SW 1271 (cell line): ENCODE results near the gene GSK3B.
"Not testable (repeated sequence)": the region's sequence is repeated elsewhere in the genome, so short reads cannot be mapped to it uniquely, and the experiment has no call there.

Source experiments
- DNase-seq, 2 experiments: peaks; one replicate each; lab custom pipeline; 2025; lab: John Stamatoyannopoulos, UW

GSK3B gene

DNA sequence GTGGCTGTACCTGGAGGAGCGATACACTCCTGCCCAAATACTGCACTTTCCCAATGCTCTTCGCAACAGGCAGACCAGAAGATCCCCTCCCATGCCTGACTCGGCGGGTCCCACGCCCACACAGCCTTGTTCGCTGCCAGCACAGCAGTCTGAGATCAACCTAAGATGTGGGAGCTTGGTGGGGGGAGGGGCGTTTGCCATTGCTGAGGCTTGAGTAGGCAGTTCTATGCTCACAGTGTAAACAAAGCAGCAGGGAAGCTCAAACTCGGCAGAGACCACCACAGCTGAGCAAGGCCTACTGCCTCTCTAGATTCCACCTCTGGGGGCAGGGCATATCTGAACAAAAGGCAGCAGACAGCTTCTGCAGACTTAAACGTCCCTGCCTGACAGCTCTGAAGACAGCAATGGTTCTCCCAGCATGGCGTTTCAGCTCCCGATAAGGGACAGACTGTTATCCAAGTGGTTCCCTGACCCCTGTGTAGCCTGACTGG lies 90.2 kb downstream of the GSK3B start:
- not testable (repeated sequence) for DNase-seq

DNA sequence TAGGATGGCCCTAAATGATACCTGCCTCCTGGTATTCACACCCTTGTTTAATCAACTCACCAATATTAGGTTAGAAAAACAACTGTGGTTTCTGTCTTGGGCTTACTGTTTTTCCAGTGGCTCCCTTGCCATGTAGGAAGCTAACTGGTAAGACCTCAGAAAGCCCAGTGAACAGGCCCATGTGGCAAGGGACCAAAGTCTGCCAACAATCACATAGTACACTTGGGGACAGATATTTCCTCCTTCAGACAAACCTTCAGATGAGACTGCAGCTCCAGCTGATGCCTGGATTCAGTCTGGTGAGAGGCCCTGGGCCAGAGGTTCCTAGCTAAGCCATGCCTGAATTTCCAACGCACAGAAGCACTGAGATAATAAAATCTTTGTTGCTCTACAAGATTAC lies 96.1 kb downstream of the GSK3B start:
- no peak for DNase-seq

DNA sequence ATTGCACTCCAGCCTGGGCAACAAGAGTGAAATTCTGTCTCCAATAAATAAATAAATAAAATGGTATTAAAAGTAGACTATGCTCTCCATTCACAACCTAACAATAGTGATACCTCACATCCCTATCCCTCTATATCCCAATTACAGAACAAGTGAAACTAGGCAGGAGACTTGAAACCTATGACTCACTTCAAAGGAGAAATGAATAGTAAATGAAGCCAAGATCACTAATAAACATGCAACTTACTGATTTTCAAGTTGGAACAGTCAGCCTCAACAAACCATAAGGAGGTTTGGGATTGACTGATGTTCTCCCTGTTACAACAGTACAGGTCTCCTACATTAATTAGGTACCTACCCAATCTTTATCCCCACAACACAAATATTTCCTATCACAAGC lies 103.4 kb downstream of the GSK3B start:
- DNase-seq, result no peak

DNA sequence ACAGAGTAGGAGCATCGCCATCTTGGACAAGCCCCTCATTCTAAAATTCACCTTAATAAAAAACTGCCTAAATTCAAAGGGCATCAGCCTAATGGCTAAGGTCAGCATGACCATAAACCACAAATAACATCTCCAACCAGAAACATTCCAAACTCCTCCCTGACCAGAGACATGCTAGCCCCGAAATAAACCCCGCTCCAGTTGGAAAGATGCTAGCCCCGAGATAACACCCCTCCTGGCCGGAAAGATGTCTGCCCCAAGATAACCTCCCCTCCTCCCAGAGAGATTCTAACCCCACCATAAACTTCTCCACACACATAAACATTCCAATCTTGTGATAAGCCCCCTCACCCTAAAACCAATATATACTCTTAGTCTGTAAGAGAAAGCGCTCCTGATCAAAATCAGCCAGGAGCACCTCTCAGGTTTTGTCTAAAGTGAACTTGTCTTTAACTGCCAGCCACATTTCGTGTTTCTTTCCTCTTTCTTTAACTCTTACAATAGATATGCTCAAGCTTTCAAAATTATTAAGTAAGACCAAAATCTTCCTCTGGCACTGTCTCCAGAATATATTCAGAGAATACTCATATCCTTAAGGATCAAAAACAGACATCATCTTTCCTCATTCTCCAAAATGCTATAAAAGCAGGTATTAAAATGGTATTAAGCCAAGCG lies 104.1 kb downstream of the GSK3B start:
- no peak for DNase-seq

DNA sequence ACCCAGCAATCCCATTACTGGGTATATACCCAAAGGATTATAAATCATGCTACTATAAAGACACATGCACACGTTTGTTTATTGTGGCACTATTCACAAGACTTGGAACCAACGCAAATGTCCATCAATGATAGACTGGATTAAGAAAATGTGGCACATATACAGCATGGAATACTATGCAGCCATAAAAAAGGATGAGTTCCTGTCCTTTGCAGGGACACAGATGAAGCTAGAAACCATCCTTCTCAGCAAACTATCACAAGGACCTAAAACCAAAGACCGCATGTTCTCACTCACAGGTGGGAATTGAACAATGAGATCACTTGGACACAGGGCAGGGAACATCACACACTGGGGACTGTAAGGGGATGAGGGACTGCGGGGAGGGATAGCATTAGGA lies 107.4 kb downstream of the GSK3B start:
- DNase-seq, result not testable (repeated sequence)

DNA sequence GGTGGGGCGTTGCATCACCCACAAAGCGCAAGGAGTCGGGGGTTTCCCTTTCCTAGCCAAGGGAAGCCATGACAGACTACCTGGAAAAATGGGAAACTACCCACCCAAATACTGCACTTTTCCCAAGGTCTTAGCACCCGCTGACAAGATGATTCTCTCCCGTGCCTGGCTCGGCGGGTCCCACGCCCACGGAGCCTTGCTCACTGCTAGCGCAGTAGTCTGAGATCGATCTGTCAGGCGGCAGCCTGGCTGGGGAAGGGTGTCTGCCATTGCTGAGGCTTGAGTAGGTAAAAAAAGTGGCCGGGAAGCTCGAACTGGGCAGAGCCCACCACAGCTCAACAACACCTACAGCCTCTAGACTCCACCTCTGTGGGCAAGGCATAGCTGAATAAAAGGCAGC lies 112.9 kb downstream of the GSK3B start:
- no peak for DNase-seq

DNA sequence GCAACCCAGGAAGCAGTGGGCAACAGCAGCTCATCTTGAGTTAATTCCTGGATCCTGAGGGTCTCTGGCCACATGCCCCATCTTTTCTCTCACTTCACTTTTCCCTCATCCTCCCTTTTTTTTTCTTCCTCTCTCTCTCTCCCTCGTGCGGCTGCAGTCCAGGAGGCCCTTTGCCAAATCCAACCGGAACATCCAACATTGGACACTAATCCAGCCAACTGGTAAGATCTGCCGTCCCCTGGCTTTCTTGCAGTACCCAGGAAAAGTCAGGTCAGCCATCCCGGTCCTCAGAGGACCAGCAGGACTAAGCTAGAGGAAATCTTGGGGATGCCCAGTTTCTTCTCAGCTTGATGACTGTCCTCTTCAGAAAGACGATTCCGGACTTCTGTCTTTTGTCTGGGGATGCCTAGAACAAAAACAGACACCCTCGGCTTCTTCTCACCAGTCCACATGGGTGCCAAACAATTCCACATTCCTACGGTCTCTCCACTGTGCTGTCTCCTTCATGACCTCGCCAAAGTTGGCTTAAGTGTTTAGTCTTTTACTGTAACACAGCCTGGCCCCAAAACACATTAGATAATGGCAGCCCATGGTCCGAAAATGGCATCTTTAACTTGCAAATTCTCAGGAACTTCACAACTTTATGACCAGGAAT lies 115.6 kb downstream of the GSK3B start:
- DNase-seq, result no peak

DNA sequence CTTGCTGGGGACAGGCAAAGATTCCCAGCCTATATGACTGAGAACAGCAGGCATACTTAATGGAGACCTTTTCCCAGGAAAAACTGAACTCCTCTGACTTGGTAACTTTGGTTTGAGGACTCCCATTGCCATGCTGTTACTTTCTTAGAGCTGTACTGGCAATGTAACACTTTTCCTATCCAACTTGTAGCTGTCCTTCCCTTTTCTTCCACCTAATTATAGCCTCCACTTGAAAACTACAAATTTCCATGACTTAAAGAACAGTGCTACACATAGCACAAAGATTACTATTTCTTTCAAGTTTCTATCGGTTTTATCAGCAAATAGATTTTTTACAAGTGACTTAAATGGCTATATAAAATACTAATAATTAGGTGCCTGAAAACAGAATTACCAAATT lies 116.9 kb downstream of the GSK3B start:
- DNase-seq, result no peak

DNA sequence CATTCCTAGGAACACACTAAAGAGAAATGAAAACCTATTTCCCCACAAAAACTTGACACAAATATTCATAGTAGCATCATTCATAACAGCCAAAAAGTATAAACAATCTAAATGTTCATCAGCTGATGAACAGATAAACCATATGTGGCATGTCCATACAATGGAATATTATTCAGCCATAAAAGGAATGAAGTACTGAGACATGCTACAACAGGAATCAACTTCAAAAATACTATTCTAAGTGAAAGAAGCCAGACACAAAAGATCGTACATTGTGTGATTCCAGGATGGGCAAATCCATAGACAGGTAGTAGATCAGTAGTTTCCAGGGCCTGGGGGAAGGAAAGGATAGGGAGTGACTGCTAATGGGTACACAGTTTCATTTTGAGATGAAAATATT lies 118.0 kb downstream of the GSK3B start:
- no peak for DNase-seq

DNA sequence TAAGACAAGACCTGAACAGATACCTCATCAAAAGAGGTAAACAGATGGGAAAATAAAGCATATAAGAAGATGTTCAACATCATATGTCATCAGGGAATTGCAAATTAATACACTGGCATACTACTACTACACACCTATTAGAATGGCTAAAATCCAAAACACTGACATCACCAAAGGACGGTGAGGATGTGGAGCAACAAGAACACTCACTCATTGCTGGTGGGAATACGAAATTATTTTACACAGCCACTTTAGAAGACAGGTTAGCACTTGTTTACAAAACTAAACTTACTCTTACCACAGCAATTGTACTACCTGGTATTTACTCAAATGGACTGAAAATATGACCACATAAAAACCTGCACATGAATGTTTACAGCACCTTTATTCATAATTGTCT lies 119.6 kb downstream of the GSK3B start:
- no peak for DNase-seq

DNA sequence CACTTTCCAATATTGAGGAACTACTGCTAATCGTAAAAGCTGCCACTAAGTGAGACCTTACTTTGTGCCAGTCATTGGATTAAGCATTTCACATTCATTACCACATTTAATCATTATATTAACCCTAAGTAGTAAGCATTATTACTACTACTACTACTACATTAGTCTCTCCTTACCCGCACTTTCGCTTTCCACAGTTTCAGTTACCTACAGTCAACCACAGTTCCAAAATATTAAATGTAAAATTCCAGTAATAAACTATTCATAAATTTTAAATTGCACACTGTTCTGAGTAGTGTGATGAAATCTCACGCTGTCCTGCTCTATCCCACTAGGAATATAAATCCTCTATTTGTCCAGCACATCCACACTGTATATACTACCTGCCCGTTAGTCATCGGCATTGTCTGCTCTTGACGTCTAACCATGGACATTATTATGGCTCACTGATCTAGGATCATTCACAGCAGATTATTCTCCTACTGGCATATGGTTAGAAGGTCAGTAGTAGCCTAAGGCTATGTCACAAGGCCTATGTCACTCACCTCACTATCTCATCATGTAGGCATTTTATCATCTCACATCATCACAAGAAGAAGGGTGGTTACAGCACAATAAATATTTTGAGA lies 121.1 kb downstream of the GSK3B start:
- DNase-seq, result no peak

DNA sequence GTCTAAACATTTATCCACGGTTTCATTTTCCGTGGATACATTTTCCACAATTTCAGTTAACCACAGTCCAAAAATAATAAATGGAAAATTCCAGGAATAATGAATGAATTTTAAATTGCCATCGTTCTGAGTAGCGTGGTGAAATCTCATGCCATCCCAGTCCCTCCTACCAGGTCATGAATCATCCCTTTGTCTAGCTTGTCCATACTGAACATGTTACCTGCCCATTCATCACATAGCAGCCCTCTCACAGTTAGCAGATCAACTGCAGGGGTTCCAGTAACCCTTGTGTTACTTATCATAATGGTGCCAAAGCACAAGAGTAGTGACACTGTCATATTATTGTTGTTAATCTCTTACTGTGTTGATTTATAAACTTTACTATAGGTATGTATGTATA lies 124.5 kb downstream of the GSK3B start:
- no peak for DNase-seq

DNA sequence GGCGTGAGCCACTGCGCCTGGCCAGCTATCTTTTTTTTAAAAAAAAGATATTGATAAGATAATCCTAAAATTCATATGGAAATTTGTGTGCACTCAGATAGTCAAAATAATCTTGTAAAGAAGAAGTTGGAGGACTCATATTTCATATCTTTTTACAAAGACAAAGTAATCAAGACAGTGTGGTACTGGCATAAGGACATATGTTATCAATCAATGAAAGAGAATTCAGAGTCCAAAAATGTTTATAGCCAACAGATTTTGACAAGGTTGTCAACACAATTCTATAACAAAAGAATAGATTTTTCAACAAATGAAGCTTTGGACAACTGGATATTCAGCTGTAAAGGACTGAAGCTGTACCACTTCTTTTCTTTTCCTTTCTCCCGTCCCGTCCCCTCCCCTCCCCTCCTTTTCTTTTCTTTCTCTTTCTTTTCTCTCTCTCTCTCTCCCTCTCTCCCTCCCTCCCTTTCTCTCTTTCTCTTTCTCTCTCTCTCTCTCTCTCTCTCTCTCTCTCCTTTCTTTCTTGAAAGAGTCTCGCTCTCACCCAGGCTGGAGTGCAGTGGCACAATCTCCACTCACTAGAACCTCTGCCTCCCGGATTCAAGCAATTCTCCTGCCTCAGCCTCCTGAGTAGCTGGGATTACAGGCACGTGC lies 126.8 kb downstream of the GSK3B start:
- no peak for DNase-seq

DNA sequence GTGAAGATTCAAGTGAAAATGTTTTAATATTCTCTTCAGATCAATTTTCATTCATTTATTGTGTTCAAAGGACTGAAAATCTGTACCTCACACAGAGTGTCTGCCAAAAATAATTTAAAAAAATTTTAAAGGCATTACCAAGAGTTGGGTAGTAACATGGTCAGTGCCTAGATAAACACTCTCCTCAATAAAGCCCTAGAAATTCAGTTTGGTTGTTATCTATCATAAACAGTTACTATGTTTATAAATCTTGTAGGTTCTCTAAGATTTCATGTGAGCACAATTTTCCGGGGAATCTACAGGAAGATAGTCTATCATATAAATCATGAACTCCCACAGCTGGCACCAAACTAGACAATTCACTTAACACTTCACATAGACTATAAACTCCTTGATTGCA lies 128.6 kb downstream of the GSK3B start:
- no peak for DNase-seq

DNA sequence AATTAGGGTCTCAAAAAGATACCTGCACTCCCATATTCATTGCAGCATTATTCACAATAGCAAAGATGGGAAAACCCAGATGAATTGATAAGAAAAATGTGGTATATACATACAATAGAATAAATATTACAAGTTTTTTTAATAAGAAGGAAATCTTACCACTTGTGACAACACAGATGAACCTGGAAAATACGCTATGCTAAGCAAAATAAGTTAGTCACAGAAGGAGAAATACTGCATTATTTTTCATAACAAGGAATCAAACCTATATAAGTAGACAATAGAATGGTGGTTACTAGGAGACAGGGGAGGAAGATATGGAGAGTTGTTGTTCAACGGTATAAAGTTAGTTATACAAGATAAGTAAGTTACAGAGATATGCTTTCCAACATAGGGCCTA lies 130.0 kb downstream of the GSK3B start:
- no peak for DNase-seq

DNA sequence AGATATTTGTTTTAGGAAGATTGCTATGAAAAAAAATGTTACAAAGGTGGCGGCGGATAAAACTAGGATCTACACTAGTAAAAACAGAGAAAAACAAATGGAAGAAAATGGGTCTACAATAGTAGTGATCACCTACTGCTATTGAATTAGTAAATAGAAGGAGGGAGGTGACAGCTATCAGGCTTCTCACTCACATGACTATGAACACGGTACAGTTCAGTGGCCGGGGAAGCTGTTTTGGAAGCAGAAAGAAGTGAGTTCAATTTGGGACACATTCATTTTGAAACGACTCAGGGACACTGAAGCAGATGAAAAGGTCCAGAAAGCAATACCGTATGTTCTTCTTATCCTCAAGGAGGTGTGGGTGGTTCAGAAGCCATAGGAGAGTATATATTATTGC lies 138.3 kb downstream of the GSK3B start:
- DNase-seq, result no peak

DNA sequence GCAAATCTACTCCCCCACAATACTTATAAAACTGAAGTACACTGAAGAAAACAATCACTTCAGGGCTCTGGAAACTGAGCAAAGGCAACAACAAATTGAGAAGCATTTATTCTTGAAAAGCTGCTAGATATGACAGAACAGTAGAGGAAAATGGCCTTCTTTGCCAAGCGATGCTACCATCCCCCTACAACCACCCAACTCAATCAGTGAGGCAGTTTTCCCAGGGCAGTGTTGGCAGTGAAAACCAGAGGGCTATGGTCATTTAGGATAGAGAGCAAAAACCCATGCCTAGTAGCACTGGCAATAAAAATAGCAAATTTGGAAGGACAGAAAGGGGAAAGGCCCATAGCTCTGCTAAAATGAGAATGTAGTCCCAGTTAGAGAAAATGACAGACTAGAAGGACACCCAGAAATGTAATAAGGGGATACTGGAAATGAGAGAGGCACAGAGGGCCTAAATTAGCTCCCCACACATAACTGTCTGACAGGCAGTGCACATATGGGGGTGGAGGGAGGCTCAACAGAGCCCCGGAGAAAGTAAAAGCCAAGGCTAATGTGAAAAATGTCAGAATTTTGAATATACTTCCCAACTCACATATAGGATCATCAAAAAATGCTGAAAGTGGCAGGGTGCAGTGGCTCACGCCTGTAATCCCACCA lies 143.5 kb downstream of the GSK3B start:
- no peak for DNase-seq

DNA sequence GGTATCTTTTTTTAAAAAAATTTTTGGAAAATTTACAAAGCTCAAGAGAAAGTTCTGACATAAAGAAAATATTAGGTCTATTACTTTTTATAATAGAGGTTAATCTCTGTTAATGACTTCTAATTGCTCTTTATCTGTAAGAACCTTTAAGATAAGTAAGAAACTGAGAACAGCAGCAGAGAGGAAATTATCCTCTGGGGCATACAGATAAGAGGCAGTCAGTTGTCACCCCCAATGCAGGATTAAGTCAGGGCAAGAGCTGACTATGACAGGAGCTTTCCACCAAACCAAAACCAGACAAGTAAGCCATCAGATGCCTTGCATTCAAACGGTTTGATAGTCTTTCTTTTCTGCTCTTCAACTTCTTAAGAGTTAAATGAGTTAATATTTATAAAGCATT lies 149.0 kb downstream of the GSK3B start:
- DNase-seq, result no peak

DNA sequence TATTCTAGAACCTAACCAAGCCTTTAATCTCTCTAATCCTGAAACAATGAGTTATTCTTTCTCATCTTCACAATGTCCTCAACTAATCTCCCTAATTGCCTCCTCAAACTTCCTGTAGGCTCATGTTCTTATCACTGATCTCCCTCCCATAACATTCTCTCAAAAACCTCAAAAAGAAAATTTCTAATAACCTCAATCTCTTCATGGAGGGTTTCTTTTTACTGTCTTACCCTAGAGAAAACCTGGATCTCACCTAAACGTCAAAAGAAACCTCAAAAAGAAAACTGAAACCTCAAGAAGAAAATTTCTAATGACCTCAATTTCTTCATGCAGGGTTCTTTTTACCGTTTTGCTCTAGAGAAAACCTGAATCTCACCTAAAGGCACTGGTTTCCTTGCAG lies 150.2 kb downstream of the GSK3B start:
- no peak for DNase-seq

DNA sequence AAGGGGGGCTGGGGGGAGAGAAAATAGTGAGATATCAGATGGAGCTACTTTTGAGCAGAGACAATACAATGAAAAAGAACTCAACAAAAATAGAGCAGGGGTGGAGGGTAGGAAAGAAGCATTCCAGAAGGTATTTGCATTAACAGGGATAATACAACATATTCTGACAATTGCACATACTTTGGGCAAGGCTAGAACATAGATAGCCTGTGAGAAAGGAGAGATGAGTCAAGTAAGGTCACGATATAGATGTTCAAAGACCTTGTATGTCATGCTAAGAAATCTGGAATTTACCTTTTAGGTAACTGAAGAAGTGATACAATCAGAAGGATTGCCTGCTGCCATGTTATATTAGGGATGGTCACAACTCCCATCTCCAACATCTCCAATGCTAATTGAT lies 155.2 kb downstream of the GSK3B start:
- no peak for DNase-seq

DNA sequence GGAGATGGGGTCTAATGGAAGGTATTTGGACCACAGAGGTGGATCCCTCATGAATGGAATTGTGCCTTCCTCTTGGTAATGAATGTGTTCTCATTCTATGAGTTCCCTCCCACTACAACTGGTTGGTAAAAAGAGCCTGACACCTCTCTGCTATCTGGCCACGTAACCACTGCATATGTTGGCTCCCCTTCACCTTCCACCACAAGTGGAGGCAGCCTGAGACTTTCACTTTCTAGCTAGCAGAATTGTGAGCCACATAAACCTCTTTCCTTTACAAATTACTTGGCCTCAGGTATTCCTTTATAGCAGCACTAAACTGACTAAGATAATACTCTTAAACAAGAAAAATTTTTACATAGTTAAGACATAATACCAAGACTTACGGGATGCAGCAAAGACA lies 157.0 kb downstream of the GSK3B start:
- DNase-seq, result no peak

DNA sequence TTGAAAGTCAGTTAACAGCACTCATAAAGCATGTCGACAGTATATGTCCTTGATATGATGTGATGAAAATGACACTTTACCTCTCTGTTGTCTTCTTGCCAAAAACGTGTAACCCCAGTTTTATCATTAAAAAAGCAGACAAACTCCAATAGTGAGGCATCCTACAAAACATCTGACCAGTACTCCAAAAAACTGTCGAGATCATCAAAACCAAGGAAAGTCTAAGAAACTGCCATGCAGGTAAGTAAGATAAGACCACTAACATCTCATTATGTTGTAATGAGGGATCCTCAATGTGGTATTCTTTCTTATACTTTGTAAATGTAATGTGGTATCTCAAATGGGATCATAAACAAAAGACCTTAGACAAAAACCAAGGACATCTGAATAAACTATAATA lies 160.0 kb downstream of the GSK3B start:
- no peak for DNase-seq
